GM08714 (cell line): ENCODE results near the gene GCLM.
A peak's percentile ranks its signal among the peaks of the same experiment; 100 is the strongest.
"Not testable (repeated sequence)": the region's sequence is repeated elsewhere in the genome, so short reads cannot be mapped to it uniquely, and the experiment has no call there.

Experiments used
- H3K4me3 ChIP-seq: fragments of 200-500 bp; sonication (Bioruptor generic); 2 replicates; pipeline ENCODE4 v1.5.1; 2014; ENCODE audit warnings: mild to moderate bottlenecking, low read length, inconsistent platforms
- ZNF274 ChIP-seq: IDR thresholded peaks from 2 replicates; pipeline ENCODE4 v1.6.1; 2012; ENCODE audit warnings: mild to moderate bottlenecking, low read depth, low read length

Gene GCLM, protein sequence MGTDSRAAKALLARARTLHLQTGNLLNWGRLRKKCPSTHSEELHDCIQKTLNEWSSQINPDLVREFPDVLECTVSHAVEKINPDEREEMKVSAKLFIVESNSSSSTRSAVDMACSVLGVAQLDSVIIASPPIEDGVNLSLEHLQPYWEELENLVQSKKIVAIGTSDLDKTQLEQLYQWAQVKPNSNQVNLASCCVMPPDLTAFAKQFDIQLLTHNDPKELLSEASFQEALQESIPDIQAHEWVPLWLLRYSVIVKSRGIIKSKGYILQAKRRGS

DNA sequence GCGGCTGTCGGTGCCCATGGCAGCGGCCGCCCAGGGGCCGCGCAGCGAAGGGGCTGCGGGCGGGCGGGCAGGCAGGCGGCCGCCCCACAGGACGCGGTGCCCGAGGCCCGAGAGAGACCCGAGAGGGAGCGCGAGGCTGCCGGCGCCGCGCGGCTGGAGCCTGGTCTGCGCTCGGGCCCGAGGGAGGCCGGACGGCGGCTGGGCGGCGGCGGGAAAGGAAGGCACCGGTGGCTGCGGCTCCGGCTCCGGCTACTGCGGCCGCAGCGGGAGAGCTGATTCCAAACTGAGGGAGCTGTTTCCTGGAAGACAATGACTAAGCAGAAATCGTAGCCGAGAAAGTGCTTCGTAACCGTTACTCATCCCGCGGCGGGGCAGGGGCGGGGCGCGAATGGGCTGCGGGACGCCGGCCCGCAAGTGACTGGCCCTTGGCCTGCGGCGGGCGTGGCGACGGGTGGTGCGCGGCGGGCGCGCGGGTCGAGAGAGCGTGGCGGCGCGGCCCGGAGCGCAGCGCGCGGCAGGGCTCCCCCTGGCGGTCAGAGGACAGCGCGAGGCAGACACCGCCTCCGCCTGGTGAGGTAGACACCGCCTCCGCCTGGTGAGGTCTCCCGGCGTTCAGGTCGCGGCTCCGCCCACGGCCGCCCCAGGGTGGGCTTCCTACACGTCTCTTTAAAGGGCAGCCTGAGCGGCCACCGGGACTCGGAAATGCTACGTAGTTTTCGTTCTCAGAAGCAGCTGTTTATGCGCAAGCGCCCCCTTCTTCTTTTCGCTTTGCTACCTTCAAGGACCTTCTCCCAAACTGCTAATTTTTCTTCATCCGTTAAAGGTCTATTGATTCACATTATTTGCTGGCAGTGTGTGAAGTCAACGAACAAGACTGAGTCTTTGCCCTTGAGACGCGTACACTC lies at the start of gene GCLM:
Gene GCLM (minus strand): TSS at position 285 of the 905 bp plus-strand sequence. CDS start 267 bp downstream, at position 18.
- peak within 1 kb of the TSS; percentile 87 for H3K4me3 ChIP-seq
- no peak for TF ChIP-seq ZNF274

DNA sequence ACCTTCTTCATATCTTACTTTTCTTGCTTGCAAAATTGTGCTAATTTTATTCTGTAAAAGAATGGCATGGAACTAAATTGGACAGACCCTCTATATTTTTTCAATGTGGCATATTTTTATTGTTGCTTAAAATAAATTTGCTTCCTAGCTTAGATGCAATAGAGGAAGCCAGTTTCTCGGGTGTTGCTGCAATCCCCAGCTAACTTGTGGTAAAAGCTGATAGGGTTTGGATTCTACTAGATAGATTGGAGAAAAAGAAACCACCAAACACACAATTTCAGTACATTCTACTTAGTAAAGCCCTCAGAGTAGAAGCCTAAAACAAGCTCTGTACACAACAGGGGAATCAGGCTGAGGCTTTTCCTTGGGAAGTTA lies 49.5 kb upstream of the GCLM start:
- no peak overlapping the region for H3K4me3 ChIP-seq
- no peak for TF ChIP-seq ZNF274

DNA sequence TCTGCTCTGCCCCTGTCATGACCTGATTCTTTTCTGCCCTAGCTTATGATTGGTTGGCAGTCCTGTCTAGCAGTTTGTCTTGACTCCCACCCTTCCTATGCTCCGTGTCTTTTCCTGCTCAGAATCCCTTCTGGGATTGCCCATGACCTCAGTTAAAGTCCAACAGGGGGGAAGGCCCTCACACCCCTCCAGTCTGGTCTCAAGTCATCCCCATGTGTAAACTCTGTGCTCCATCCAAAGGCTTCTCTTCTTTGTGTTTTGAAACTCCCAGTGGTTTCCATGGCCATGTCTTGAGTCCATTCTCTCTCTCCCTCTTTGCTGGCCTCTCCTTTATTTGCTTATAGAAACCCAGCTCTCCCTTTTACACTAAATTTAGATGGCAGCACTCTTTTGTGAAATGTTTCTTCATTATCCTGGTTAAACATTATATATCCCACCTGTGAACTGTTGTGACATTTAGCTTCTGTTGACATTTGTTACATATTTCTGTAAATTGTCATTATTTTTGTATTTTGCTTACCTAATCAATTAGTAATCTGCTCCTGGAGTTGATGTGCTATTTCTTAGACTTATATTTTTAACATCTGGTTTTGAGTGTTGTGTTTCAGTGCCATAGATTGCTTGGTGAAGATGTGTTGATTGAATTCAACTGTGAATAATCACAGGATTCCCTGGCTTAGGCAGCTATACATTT lies 48.9 kb upstream of the GCLM start:
- no peak for TF ChIP-seq ZNF274

GRCh38 chr1:93955765-93956164 lies 46.5 kb upstream of the GCLM start:
- no peak for TF ChIP-seq ZNF274
- no peak overlapping the region for H3K4me3 ChIP-seq

More for the DNA sequence above, 48.9 kb upstream of the GCLM start:
- no peak overlapping the region for H3K4me3 ChIP-seq

GRCh38 chr1:93947002-93947686 lies 37.9 kb upstream of the GCLM start:
- H3K4me3 ChIP-seq, result not testable (repeated sequence)

- TF ChIP-seq ZNF274, result no peak
- H3K4me3 ChIP-seq, result no peak overlapping the region
Measured at GRCh38 chr1:93938461-93939145, 29.4 kb upstream of the GCLM start.

GRCh38 chr1:93937997-93938396 lies 28.8 kb upstream of the GCLM start:
- no peak overlapping the region for H3K4me3 ChIP-seq
- TF ChIP-seq ZNF274, result no peak

GRCh38 chr1:93925206-93925605 lies 16.0 kb upstream of the GCLM start:
- no peak for TF ChIP-seq ZNF274
- no peak overlapping the region for H3K4me3 ChIP-seq

- no peak for TF ChIP-seq ZNF274
- no peak overlapping the region for H3K4me3 ChIP-seq
Measured at GRCh38 chr1:93919780-93920179, 10.6 kb upstream of the GCLM start.

GRCh38 chr1:93917302-93917701 lies 8.1 kb upstream of the GCLM start:
- no peak for TF ChIP-seq ZNF274
- H3K4me3 ChIP-seq, result no peak overlapping the region

DNA sequence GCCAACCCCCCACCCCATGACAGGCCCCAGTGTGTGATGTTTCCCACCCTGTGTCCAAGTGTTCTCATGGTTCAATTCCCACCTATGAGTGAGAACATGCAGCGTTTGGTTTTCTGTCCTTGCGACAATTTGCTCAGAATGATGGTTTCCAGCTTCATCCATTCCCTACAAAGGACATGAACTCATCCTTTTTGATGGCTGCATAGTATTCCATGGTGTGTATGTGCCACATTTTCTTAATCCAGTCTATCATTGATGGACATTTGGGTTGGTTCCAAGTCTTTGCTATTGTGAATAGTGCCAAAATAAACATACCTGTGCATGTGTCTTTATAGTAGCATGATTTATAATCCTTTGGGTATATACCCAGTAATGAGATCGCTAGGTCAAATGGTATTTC lies 1.6 kb upstream of the GCLM start:
- H3K4me3 ChIP-seq, result not testable (repeated sequence)

DNA sequence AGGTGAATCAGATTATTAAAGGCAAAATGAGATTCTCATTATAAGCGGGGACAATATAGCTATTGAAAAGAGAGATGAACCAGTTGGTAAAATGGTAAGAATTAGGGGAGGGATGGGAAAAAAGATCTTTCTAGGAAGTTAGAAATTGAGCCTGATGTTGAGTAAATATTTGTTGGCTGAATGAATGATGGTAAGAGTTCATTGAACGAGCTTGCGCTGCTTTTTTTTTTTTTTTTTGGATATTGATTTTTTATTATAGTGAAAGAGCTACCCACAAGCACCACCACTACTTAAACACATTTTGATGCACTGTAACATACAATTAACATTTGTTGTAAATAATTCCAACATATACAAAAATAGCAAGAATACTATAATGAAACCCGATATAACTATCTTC lies 1.1 kb upstream of the GCLM start:
- no peak for TF ChIP-seq ZNF274
- H3K4me3 ChIP-seq, result no peak overlapping the region

GRCh38 chr1:93908394-93909145 lies 660 bp downstream of the GCLM start:
- TF ChIP-seq ZNF274, result no peak
- peak overlapping the region; percentile 87 for H3K4me3 ChIP-seq
